ENCODE results near the gene ZFYVE16.
"Not testable (repeated sequence)": the region's sequence is repeated elsewhere in the genome, so short reads cannot be mapped to it uniquely, and the experiment has no call there.

The ZFYVE16 gene

DNA sequence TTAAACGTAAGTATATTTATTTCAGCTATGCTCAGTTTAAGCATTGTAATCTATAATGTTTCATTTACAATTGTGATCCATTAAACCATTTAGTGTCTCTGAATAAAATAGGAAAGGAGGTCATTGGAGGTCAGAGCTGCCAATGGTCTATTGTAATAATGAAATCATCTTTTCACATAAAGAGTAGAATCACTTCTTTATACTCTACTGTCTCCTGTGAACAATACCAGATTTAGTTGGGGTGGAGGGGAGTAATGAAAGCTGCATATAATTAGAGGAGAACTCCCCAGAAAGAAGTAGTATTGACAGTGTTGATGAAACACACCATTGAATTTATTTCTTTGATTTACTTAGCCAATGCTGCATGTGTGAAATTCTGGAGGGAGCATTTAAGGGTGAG is 35.1 kb upstream of the ZFYVE16 start:
- TF ChIP-seq, protein P1, sequence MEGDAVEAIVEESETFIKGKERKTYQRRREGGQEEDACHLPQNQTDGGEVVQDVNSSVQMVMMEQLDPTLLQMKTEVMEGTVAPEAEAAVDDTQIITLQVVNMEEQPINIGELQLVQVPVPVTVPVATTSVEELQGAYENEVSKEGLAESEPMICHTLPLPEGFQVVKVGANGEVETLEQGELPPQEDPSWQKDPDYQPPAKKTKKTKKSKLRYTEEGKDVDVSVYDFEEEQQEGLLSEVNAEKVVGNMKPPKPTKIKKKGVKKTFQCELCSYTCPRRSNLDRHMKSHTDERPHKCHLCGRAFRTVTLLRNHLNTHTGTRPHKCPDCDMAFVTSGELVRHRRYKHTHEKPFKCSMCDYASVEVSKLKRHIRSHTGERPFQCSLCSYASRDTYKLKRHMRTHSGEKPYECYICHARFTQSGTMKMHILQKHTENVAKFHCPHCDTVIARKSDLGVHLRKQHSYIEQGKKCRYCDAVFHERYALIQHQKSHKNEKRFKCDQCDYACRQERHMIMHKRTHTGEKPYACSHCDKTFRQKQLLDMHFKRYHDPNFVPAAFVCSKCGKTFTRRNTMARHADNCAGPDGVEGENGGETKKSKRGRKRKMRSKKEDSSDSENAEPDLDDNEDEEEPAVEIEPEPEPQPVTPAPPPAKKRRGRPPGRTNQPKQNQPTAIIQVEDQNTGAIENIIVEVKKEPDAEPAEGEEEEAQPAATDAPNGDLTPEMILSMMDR (IDR thresholded peaks at IDR 0.05; ENCODE audit: low read length, missing control alignments), result no peak
- no peak for DNase-seq (ENCODE audit: low read depth)
- no peak overlapping the region for H3K4me3 ChIP-seq (replicated peaks; ENCODE audit: low read depth, low read length)

GRCh38 chr5:80374188-80374587 is 33.7 kb upstream of the ZFYVE16 start:
- TF ChIP-seq, protein P1 (IDR thresholded peaks at IDR 0.05; ENCODE audit: low read length, missing control alignments), result no peak
- no peak for DNase-seq (ENCODE audit: low read depth)
- no peak overlapping the region for H3K4me3 ChIP-seq (replicated peaks; ENCODE audit: low read depth, low read length)

DNA sequence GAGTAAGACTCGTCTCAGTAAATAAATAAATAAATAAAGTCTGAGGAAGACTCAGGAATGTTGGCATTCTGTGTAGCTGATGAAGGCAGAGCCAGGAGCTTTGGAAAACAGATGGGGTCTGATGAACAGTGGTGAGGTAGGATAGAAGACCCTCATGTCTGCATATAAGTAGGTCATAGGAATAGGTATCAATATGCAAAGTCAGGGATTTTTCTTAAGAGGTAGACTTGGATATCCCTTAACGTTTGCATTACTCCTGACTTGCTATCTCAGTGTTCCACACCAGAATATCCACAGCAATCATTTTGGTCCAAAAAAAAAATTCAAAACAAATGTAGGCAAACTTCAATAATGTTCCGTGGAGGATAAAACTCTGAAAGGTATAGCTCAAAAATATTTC is 31.3 kb upstream of the ZFYVE16 start:
- no peak overlapping the region for H3K4me3 ChIP-seq (replicated peaks; ENCODE audit: low read depth, low read length)
- no peak for DNase-seq (ENCODE audit: low read depth)
- TF ChIP-seq, protein P1 (IDR thresholded peaks at IDR 0.05; ENCODE audit: low read length, missing control alignments), result no peak

- TF ChIP-seq, protein P1 (IDR thresholded peaks at IDR 0.05; ENCODE audit: low read length, missing control alignments), result no peak
- no peak for DNase-seq (ENCODE audit: low read depth)
- no peak overlapping the region for H3K4me3 ChIP-seq (replicated peaks; ENCODE audit: low read depth, low read length)
Measured at GRCh38 chr5:80382488-80382887, 25.4 kb upstream of the ZFYVE16 start.

- TF ChIP-seq, protein P1 (IDR thresholded peaks at IDR 0.05; ENCODE audit: low read length, missing control alignments), result no peak
- H3K4me3 ChIP-seq (replicated peaks; ENCODE audit: low read depth, low read length), result no peak overlapping the region
- no peak for DNase-seq (ENCODE audit: low read depth)
Measured at GRCh38 chr5:80387063-80387768, 20.6 kb upstream of the ZFYVE16 start.

DNA sequence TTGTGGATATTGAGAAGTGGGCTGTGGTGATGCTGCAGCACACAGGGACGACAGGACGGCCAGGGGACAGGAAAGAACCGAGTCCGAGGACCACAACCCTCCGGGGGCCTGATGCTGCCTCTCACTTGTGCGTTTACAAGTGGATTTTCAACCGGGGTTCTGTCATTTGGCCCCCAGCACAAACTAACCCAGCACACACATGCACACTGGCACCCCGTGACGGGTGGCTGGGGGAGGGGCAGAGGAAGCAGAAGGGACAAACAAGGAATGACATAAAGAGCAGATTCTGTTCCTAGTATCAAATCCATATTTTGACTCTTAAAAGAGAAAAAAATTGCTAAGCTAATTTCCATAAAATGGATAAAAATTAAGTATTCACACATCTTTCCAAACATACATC is 18.3 kb upstream of the ZFYVE16 start:
- TF ChIP-seq, protein P1 (IDR thresholded peaks at IDR 0.05; ENCODE audit: low read length, missing control alignments), result no peak
- H3K4me3 ChIP-seq (replicated peaks; ENCODE audit: low read depth, low read length), result no peak overlapping the region
- DNase-seq (ENCODE audit: low read depth), result no peak

- H3K4me3 ChIP-seq (replicated peaks; ENCODE audit: low read depth, low read length); DNase-seq (ENCODE audit: low read depth): not testable (repeated sequence)
Measured at GRCh38 chr5:80390413-80390812, 17.5 kb upstream of the ZFYVE16 start.

DNA sequence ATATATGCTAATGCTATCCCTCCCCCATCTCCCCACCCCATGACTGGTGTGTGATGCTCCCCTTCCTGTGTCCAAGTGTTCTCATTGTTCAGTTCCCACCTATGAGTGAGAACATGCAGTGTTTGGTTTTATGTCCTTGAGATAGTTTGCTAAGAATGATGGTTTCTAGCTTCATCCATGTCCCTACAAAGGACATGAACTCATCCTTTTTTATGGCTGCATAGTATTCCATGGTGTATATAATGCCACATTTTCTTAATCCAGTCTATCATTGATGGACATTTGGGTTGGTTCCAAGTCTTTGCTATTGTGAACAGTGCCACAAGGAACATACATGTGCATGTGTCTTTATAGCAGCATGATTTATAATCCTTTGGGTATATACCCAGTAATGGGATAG is 16.6 kb upstream of the ZFYVE16 start:
- DNase-seq (ENCODE audit: low read depth); H3K4me3 ChIP-seq (replicated peaks; ENCODE audit: low read depth, low read length): not testable (repeated sequence)
